ENCODE measurements around the gene BAK1.
"Not testable (repeated sequence)": the region's sequence is repeated elsewhere in the genome, so short reads cannot be mapped to it uniquely, and the experiment has no call there.

Gene BAK1

GRCh38 chr6:33586108-33586640 is 6.1 kb upstream of the BAK1 start:
- no peak for DNase-seq

- DNase-seq: peak; percentile 73 to 87 (median 80)
These were observed 5.5 kb upstream of the BAK1 start for GRCh38 chr6:33585403-33586107.

- DNase-seq: no peak
These were observed 4.8 kb upstream of the BAK1 start for GRCh38 chr6:33584700-33585402.

- DNase-seq: peak in 1 of 4 experiments; percentile 34
These were observed 3.6 kb upstream of the BAK1 start for GRCh38 chr6:33583591-33584155.

- no peak for DNase-seq
These were observed 1.1 kb upstream of the BAK1 start for GRCh38 chr6:33581186-33581585.

- peak in 2 of 4 experiments; percentile 39 to 48 for DNase-seq
These were observed 1.5 kb downstream of the BAK1 start for GRCh38 chr6:33578588-33579011.

- DNase-seq: no peak
These were observed 1.9 kb downstream of the BAK1 start for GRCh38 chr6:33578164-33578563.

- no peak for DNase-seq
These were observed 2.4 kb downstream of the BAK1 start for GRCh38 chr6:33577718-33578117.

GRCh38 chr6:33577106-33577535 is 3.0 kb downstream of the BAK1 start:
- peak; percentile 80 to 91 (median 88) for DNase-seq

GRCh38 chr6:33576668-33577067 is 3.4 kb downstream of the BAK1 start:
- DNase-seq: no peak

GRCh38 chr6:33575211-33575610 is 4.9 kb downstream of the BAK1 start:
- no peak for DNase-seq

GRCh38 chr6:33571637-33572316 is 8.3 kb downstream of the BAK1 start:
- no peak for DNase-seq

GRCh38 chr6:33570806-33571636 is 9.1 kb downstream of the BAK1 start:
- peak; percentile 79 to 90 (median 85) for DNase-seq

GRCh38 chr6:33568826-33569570 is 11.1 kb downstream of the BAK1 start:
- DNase-seq: no peak

GRCh38 chr6:33567836-33568235 is 12.2 kb downstream of the BAK1 start:
- DNase-seq: no peak

- no peak for DNase-seq
These were observed 13.6 kb downstream of the BAK1 start for GRCh38 chr6:33566182-33567084.

- no peak for DNase-seq
These were observed 21.3 kb downstream of the BAK1 start for GRCh38 chr6:33558801-33559200.

- no peak for DNase-seq
These were observed 22.7 kb downstream of the BAK1 start for GRCh38 chr6:33557376-33557775.

- not testable (repeated sequence) for DNase-seq
These were observed 27.2 kb downstream of the BAK1 start for GRCh38 chr6:33552883-33553282.

- no peak for DNase-seq
These were observed 27.8 kb downstream of the BAK1 start for GRCh38 chr6:33552252-33552651.

Measured in suppressor macrophage (primary cell).